Upper lobe of left lung (tissue), 4 donors: ENCODE results near the gene PARP12.

Experiments
- CTCF ChIP-seq, 6 experiments: fragments of 450-650 bp in 4 of 6; fragments of 200-600 bp in 2 of 6; sonication (generic) in 2 of 6; IDR thresholded peaks; one replicate each; pipeline ENCODE4 v1.5.1; 2016 to 2019; ENCODE audit warnings: antibody characterized with exemption in 6 of 6
- EP300 ChIP-seq, 4 donors: sonication (generic); formaldehyde crosslinking; IDR thresholded peaks; one replicate each; pipeline ENCODE4 v1.5.1; 2017; ENCODE audit warnings: antibody characterized with exemption in 4 of 4, control low read depth in 2 of 4
- POLR2A ChIP-seq, 4 donors: fragments of 450-650 bp; IDR thresholded peaks; one replicate each; pipeline ENCODE4 v1.5.1; 2016 to 2017; ENCODE audit warnings: antibody characterized with exemption in 4 of 4, mild to moderate bottlenecking in 2 of 4
- POLR2AphosphoS5 ChIP-seq, 2 donors: sonication (generic); formaldehyde crosslinking; IDR thresholded peaks; one replicate each; pipeline ENCODE4 v1.5.1; 2017; ENCODE audit warnings: antibody characterized with exemption in 2 of 2

DNA sequence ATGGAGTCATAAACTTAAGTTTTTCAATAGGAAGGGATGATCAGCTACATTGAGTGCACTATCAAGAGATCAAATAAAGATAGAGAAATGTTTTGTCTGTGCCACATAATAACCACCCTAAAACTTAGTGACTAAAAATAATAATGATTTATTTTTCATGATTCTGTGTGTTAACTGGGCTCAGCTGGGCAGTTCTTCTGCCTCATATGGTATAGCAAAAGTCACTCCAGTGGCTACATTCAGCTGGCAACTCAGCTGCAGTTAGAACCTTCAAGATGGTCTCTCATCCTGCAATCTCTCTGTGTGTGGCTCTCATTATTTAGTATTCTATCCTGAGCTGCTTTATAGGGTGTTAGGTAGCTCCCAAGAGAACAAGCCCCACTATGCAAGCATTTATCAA lies 7.8 kb upstream of the PARP12 start:
- TF ChIP-seq CTCF (IDR thresholded peaks at IDR 0.05) (no peak), POLR2A (IDR thresholded peaks at IDR 0.05) (no peak), EP300 (IDR thresholded peaks at IDR 0.05) (no peak), POLR2AphosphoS5 (IDR thresholded peaks at IDR 0.05) (no peak)
